H1 (cell line): ENCODE measurements around the gene FN3KRP. TPM values are rescaled to one million over a fixed set of nuclear protein-coding genes. Genes with fewer than 3 reads are reported as not detected.

Experiments used
- ASH2L ChIP-seq: fragments of 200-600, 300-600 bp; sonication (generic); IDR thresholded peaks from one replicate; pipeline ENCODE4 v1.7.1; 2017; ENCODE audit warnings: low read length
- CHD2 ChIP-seq: IDR thresholded peaks from 2 replicates; pipeline ENCODE4 v1.6.1; 2012; ENCODE audit warnings: low read length, improper control_type of control experiment
- E2F6 ChIP-seq: IDR thresholded peaks from 2 replicates; pipeline ENCODE4 v1.6.1; 2012; ENCODE audit warnings: inconsistent platforms
- EP300 ChIP-seq, 2 experiments: IDR thresholded peaks; 1 replicate in 1 of 2; 2 replicates in 1 of 2; pipeline ENCODE4 v1.6.1; 2011 to 2012; ENCODE audit warnings: low read depth in 2 of 2, low read length in 2 of 2, mild to moderate bottlenecking in 2 of 2, borderline replicate concordance in 1 of 2, inconsistent platforms in 1 of 2, moderate library complexity in 1 of 2
- HDAC6 ChIP-seq: IDR thresholded peaks from one replicate; pipeline ENCODE4 v1.7.1; 2012; ENCODE audit warnings: low read depth, mild to moderate bottlenecking, inconsistent platforms, low read length, moderate library complexity
- KDM4A ChIP-seq: IDR thresholded peaks from one replicate; pipeline ENCODE4 v1.7.1; 2012; ENCODE audit warnings: low read depth, mild to moderate bottlenecking, moderate library complexity, low read length, inconsistent platforms; ENCODE audit not compliant: severe bottlenecking
- SIN3A ChIP-seq, 2 experiments: IDR thresholded peaks in 1 of 2; conservative IDR thresholded peaks in 1 of 2; 2 replicates each; pipeline ENCODE4 v1.6.1; 2011 to 2012; ENCODE audit warnings: low read length in 2 of 2, improper control_type of control experiment in 1 of 2, low read depth in 1 of 2, mild to moderate bottlenecking in 1 of 2
- polyA plus RNA-seq, 7 experiments: library from polyadenylated mRNA; depleted of rRNA in 3 of 7; stranded (reverse) in 5 of 7; unstranded in 2 of 7; fragments of >200 nt in 5 of 7; fragments of 200-250 nt in 2 of 7; gene quantifications; 1 replicate in 5 of 7; 2 replicates in 1 of 7; 4 replicates in 1 of 7; pipeline versions ENCODE4 v1.2.1 to v1.2.3, GENCODE V29; 2011 to 2013; ENCODE audit warnings: missing spikeins in 2 of 7, mixed read lengths in 2 of 7
- total RNA-seq: library from RNA; stranded (reverse); fragmentation: NEBNext Ultra II Directional; extraction: Animal tissue kit (Norgen Biotek cat#: 25700); gene quantifications from 2 replicates; pipeline ENCODE4 v1.2.1, GENCODE V29; 2021

Gene FN3KRP
- total and polyA plus RNA-seq, 2 of the 8 experiments (the other 6 are each of a cell fraction or from before 2014, with no cell fraction given) = 18.1 to 21.4 TPM

- TF ChIP-seq EP300 (IDR thresholded peaks at IDR 0.05; ENCODE audit: borderline replicate concordance in 1 of 2, low read depth in 2 of 2, low read length in 2 of 2) (no peak), SIN3A (conservative IDR thresholded peaks at IDR 0.05 in 1 of 2, IDR thresholded peaks at IDR 0.05 in 1 of 2; ENCODE audit: low read depth in 1 of 2, low read length in 2 of 2) (0 out of 4 replicates have a peak, but pooled peaks have one; percentile 5 to 48), CHD2 (0 out of 2 replicates have a peak, but pooled peaks have one; percentile 21), KDM4A (peak; percentile 88), E2F6 (peak; percentile 62; the same call in 1 of the 2 replicates), HDAC6 (no peak), ASH2L (peak; percentile 66)
Observed at GRCh38 chr17:82751571-82752370, 35.3 kb downstream of the FN3KRP start, which contains the start of gene TBCD (continued).
